Head of caudate nucleus (tissue), 42 donors: ENCODE results near the gene CXCR4.

ENCODE experiments used
- DNase-seq, 42 donors: peaks; one replicate each; pipeline versions ENCODE4 v3.0.0 to v3.0.0-alpha.2; 2020 to 2021; ENCODE audit warnings: mixed read lengths in 7 of 42
- intact Hi-C: fragments of 100-400 bp; cut with DNase I; formaldehyde crosslinking; loops from one replicate; pipeline ENCODE4 v1.15.0; 2022

Gene CXCR4

DNA sequence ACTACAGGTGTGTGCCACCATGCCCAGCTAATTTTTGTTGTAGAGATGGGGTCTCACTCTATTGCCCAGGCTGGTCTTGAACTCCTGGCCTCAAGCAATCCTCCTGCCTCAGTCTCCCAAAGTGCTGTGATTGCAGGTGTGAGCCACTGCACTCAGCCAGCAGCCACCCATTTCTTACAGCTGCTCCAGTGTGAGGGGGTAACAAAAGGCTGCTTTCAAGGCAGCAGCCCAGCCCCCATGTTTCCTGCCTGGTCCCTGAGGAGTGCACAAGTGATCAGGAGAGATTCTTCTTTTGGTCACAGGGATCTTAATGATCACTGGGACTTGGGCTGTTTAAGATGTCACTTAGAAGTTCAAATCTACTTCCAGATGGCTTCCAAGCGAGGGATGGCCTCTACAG is 15.2 kb upstream of the CXCR4 start:
- intact Hi-C loops, result no loop called here
- no peak for DNase-seq

DNA sequence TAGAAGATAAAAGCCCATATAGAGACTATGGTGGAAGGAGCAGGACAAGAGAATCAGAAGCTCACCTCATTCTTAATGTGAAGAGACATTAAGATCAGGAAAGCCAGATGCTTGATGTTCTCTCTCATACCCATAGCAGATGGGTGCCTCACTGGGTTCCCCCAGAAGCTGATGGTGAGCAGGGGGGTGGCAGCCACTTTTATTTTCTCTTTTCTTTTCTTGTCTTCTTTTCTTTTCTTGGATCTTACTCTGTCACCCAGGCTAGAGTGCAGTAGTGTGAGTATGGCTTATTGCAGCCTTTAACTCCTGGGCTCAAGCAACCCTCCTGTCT is 14.8 kb upstream of the CXCR4 start:
- no peak for DNase-seq
- intact Hi-C loops, result no loop called here

DNA sequence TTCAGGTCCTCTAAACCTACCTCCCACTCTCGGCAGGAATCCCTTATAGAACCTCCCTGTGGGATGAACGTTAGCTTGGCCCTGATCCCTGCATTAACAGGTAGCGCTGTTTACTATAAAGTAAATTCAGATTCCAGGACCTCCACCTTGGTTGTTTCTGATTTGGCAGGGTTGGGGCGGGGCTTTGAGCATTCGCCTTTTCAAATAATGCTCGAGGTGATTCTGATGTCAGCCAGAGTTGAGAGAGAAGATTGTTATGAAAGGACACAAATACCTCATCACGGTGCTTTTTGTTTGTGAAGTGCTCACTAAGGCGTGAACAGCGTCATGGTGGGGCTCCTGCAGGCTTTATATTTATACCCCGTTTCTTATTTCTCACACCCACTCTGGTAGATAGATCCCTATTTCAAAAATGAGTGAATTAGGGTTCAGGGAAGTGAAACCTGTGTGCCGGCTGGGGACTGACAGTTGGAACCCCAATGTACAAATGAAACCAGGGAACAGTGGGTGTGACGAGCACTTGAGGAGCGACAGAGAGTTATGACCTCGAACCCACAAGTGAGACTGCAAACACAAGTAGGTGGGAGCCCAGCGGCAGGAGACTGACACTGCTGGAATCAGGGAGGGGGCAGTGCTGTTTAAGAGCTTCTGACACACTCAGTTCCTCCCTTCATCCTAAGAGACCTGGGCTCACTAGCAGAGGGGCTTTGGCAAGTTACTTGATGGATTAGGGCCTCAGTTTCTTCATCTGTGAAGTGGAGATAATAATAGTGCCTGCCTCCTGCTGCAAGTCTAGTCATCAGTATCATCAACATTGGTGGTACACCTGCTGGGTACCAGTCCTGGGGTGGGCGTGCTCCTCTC is 14.2 kb upstream of the CXCR4 start:
- no peak for DNase-seq
- intact Hi-C loops, result no loop called here

DNA sequence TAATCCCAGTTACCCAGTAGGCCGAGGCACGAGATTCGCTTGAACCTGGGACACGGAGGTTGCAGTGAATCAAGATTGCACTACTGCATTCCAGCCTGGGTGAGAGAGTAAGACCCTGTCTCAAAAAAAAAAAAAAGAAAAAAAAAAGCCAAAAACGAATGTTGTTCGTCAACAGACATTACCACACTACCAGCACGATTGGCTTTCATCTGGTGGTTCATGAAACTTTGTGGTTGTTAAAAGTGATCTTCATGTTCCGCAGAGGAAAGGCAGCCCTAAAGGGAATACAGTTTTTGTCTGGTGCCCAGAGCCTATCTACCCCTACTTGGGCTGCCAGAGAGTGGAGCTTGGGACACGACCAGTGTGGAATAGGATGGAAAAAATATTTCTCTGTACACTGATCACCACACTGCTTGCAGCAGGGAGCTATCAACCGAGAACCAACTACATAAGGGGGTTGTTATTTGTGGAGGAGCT is 13.6 kb upstream of the CXCR4 start:
- intact Hi-C loops, result no loop called here
- DNase-seq, result no peak

DNA sequence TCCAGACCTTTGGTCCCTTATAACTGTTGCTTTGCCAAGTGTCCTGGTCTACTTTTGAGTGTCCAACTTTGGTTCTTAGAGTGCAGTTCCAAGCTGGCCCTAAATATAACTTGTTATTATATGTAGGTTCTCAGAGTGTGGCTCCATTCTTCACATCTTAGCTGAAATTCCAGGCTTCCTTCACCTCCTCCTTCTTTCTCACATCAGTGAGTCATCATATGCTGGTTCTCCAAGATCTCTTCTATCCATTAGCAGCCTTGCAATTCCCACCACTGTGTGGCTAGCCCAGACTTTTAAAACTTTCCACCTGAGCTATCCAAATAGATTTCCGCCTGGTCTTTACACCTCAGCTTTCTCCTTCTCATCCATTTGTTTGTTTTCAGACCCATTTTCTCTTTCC is 12.6 kb upstream of the CXCR4 start:
- intact Hi-C loops, result no loop called here
- no peak for DNase-seq

DNA sequence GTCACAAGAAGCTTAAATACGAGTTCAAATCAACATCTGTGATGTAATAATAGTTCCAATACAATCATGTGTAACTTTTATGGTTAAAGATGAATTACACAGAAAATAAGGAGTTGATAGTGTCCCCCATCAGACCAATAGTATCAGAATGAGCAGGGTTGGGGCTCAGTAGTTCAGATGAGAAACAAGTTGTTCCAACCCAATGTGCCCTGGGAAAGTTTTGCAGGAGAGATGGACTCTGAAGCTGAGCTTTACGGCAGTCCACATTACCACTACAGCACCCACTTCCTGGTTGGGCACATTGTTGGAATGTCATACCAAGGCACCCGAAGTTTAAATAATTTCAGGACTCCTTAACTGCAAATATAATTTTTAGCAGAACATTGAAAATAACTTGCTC is 12.1 kb upstream of the CXCR4 start:
- no peak for DNase-seq
- intact Hi-C loops, result no loop called here

DNA sequence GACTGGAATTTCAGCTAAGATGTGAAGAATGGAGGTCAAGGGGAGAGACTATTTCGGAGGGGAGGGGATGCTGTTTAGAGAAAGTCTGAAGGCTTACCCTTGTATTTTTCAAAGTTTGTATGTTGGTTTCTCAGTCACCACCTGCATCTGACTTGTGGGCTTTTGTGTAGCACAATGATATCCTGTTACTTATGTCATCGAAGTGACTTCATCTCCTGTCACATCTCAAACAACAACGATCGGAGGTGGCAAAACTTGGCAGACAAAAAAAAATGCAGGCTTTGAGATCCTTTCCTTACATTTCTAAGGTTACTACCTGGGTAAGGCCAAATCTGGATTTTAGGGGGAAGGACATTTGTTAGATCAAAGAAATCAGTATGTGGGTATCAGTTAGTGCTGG is 11.7 kb upstream of the CXCR4 start:
- intact Hi-C loops, result loop anchor here (10.0 kb wide), 1 partner anchor 215 kb away; no protein-coding TSS in a partner anchor
- DNase-seq, result no peak

DNA sequence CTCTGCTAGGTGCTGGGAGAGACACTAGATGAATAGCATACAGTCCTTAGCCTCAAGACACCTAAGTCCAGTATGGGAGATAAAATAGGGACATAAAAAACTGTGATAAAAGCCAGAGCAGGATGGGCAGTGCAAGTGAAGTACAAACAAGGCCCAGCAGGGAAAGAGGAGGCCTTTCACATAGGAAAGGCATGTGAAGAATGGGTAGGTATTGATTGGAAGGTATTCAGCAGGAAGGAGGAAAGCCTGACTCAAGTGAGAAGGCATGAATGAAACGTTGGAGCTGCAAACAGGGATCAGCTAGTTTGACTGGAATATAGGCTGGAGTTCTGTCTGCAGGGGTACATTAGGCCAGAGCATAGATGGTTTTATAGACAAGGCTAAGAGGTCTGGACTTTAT is 11.0 kb upstream of the CXCR4 start:
- intact Hi-C loops, result loop anchor here (10.0 kb wide), 1 partner anchor 214 kb away; no protein-coding TSS in a partner anchor
- no peak for DNase-seq

DNA sequence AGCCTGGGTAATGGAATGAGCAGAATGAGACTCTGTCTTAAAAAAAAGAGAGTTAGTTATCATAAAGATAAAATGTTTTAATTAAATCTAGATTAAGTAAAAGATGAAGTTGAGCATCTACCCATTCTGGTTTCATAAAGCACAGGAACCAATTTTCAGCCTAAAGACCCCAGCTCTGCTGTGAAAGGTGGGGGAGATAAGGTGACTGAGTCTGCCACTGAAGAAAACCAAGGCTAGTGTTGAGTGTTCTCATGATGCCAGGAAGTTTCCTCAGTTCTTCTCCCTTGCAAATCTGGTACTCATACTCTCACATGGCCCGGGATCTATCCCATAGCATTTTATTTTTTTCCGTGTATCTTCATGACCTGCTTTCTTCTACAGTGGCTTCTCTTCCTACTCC is 10.4 kb upstream of the CXCR4 start:
- DNase-seq, result no peak
- intact Hi-C loops, result loop anchor here (10.0 kb wide), 1 partner anchor 214 kb away; no protein-coding TSS in a partner anchor

DNA sequence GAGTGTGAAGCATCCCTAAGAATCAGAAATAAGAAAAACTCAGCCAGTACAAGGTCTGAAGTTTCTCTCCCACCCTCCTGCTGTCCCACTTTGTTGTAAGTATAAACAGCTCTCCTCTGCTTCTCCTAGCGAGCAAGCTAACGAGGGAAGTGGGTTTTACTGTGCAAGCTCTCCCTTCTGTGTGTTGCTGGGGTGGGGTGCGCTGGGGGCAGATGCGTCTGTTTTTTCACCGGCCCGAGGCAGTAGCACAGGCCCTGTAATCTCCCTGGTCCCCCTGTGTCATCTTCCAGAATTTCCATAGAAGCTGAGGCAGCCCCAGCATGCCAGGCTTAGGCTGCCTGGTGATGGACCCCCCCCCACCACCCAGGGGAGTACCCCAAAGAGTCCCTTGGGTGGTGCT is 9.4 kb upstream of the CXCR4 start:
- intact Hi-C loops, result loop anchor here (10.0 kb wide), 1 partner anchor 213 kb away; no protein-coding TSS in a partner anchor
- DNase-seq, result no peak

DNA sequence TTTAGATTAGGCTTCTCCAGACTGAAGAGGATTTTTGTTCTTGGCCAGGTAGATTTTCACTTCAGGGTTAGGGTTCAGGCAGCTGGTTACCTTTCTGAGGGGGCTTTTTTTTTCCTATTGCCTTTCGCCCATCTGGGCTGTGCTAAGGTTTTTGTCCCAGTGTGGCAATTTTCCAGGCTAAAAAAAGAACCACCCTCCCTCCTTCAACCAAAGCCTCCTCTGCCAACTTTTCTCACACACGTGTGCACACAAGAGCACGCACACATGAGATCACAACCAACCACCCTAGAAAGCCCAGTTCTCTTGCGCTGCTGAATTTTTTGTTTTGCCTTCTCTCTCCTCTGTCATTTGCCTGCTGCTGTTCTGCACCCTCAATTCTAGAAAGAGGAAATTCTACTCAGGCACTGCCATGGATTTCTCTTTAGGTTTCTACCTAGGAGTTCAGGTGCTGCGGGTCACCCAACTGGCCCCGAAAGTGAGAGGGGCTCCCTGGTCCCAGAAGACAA is 8.5 kb upstream of the CXCR4 start:
- DNase-seq, result no peak
- intact Hi-C loops, result loop anchor here (10.0 kb wide), 1 partner anchor 212 kb away; no protein-coding TSS in a partner anchor

DNA sequence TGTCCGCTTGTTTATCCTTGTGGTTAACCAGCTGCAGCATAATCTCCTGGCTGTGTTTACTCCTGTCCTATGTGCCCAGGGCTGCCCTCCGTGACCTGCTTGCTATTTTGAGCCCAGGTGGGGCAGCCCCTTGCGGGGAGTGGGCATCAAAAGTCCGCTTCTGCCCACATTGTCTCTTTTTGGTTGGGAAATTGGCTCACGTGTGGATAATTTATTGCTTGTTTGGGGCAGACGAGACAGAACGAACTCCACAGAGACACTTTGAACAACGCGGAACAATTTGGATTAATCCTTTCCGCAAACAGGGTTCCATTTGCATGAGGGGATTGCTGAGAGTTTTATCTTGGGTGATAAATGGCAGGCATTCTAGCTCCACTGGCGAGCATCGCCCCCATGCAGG is 8.1 kb upstream of the CXCR4 start:
- intact Hi-C loops, result loop anchor here (10.0 kb wide), 1 partner anchor 211 kb away; no protein-coding TSS in a partner anchor
- no peak for DNase-seq

DNA sequence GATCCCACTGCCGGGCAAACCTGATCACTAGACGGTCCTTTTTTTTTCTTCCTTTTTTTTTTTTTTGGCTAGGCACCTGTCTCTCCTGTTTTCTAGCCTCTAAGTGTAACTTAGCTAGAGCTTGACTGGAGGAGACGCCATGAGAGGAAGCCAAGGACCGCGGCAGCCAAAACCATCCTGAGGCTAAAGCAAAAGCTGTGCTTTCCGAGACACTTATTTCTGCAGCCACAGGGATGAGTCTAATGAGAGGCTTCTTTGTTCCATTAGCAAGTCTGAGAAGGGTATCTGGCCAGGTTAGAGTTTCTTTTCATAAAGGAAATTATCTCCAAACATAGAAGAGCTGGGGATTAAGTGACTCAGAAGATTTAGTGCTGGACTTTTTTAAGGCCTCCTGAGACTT is 7.3 kb upstream of the CXCR4 start:
- DNase-seq, result no peak
- intact Hi-C loops, result loop anchor here (10.0 kb wide), 1 partner anchor 210 kb away; no protein-coding TSS in a partner anchor

DNA sequence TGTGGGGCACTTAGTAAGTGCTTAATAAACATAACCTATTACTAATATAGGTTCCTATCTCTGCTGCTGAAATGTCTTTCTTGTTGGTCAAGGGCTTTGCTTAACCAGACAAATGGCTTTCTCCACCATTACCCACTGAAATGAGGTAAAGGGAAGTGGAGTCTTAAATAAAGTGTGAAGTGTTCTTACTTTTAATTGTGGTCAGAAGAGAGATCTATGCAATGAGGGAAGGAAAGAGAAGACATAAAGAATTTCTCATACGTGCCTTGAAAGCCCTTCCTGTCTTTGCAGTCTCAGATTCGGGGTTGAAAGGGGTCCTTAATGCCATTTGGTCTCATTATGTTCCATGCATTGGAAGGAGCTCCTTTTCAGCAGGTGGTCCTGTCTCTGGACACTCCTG is 6.9 kb upstream of the CXCR4 start:
- no peak for DNase-seq
- intact Hi-C loops, result loop anchor here (10.0 kb wide), 1 partner anchor 210 kb away; no protein-coding TSS in a partner anchor

DNA sequence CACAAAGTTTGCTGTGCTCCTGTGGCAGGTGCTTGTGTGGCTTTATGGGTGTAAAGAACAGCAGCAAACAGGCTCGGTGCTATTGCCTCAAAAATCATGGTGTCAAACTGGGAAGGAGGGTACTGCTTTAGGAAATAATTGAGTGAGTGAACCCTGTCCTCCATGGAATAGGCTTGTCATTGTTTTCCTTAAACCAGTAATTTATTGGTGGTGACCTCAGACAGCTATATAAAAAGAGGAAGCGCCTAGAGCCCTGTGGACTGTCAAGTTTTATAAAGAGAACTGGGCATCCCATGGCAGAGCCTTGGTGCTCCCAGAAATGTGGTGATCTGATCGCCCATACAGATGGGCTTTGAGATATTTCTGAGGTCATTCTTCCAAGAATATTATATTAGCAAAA is 4.7 kb upstream of the CXCR4 start:
- no peak for DNase-seq
- intact Hi-C loops, result loop anchor here (10.0 kb wide), 1 partner anchor 208 kb away; no protein-coding TSS in a partner anchor

DNA sequence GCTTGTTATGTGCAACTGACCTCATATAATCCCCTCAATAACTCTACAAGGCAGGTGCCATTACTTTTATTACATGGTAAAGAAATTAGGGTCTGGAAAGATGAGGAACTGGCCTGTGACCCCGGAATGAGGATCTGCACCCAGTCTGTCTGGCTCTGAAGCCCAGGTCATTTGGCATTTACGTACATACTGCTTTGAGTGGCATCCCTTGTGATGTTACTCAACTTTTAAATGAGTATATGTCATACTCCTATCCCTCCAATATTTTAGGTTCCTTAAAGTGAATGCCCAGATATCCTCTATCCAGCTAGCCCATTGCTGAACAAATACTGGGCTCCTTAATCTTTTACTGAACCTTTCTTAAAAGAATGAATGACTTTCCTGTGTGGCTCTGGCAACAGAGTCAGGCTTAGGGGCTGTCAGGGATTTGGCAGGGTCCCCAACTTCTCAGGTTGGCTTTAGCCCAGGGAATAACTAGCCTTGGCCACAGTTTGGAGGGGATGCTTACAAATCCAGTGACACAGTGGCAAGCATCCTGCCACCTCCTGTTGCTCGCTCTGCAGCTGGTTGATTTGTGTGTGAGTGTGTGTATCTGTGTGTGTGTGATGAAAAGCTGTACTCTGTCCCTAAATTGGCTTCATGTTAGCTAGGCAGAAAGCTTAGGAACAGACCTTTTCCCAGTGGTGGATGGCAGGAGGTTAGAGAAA is 3.4 kb upstream of the CXCR4 start:
- intact Hi-C loops, result loop anchor here (10.0 kb wide), 1 partner anchor 207 kb away; no protein-coding TSS in a partner anchor
- peak in 17 of 42 donors; percentile 15 to 60 (median 36) for DNase-seq

DNA sequence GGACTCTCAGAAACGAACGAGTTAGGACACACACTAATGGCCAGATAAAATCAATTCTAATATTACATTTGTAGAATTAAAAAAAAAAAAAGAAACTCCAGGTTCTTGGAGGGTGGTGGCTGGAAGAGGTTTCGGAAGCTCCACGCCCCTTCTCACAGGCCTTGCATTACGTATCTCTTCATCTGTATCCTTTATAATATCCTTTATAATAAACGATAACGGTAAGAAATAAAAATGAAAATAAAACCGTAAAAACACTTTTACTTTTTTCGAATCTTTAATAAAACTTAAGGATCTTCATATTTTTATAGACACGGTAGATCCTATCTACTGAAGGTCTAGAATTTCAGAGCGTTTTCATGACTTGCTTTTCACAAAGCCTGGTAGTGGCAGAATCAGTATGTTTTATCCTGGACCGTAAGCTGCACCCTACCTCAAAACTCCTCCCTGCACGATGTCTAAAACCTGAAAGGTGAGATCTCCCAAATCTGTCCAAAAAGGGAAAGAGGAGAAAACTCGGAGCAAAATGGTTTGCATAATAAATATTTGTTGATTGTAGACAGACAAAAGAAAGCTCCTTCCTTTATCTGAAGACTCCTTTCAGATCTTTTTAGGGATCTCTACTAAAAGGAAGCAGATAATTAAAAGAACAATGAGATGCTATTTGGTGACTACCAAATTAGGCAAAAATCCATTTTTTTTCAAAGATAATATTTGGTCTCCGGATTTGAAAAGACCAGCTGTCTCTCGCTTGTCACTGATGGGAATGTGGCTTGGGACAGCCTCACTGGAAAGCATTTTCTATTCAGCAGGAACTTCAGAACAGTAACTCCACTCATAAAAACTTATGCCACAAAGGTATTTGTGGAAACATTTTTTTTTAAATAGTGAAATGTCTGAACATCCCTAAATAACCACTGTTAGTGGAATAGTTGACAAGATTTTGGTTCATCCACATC is 2.0 kb upstream of the CXCR4 start:
- intact Hi-C loops, result loop anchor here (10.0 kb wide), 2 partner anchors 95 to 205 kb away; no protein-coding TSS in a partner anchor

More for the DNA sequence above, 2.0 kb upstream of the CXCR4 start:
- DNase-seq, result no peak
